Daoy (cell line): ENCODE measurements around the gene SPACDR. TPM values are rescaled to one million over a fixed set of nuclear protein-coding genes. Genes with fewer than 3 reads are reported as not detected.
"Not testable (repeated sequence)": the region's sequence is repeated elsewhere in the genome, so short reads cannot be mapped to it uniquely, and the experiment has no call there.

ENCODE experiments used
- DNase-seq: peaks from one replicate; pipeline ENCODE4 v3.0.0-alpha.2; 2015; ENCODE audit warnings: low read depth
- total RNA-seq: library from RNA; depleted of rRNA; stranded (reverse); fragments of >200 nt; shearing (Covaris generic); gene quantifications from 2 replicates; pipeline ENCODE4 v1.2.3, GENCODE V29; 2014

The SPACDR gene
- total RNA-seq, 1 experiment from 2014 or later = not detected

DNA sequence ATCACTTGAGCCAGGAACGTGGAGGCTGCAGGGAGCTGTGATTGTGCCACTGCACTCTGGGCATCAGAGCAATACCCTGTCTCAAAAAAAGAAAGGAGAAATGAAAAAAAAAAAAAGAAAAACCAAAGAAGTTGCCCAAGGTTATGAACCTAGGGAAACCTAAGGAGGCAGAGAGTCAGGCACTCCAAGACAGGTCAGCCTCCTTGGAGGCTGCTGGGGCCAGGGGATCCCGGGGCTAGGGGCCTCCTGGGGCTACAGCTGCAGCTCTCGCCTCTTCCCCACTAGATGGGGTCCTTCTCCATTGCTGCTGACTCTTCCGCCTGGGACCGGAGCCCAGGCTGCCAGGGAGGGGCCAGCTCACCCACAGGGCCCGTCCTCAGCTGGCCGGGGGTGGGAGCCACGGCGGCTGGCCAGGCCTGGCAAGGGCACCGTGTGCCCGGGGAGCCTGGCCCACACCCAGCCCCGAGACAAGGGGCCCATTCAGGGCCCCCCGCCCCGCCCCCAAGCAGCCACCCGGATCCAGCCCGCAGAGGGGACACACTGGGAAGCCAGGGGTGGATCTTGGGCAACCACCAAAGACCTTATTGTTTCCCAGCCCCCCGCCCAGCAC, 1.7 kb upstream of the SPACDR start:
- peak; percentile 91 for DNase-seq

DNA sequence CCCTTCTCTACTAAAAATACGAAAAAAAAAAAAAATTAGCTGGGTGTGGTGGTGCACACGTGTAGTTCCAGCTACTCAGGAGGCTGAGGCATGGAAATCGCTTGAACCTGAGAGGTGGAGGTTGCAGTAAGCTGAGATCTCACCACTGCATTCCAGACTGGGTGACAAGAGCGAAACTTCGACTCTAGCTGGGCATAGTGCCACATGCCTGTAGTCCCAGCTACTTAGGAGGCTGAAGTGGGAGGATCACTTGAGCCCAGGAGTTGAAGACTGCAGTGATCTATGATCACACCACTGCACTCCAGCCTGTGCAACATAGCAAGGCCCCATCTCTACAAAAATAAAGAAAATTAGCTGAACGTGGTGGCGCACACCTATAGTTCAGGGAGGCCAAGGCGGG, 1.2 kb upstream of the SPACDR start:
- DNase-seq = no peak

DNA sequence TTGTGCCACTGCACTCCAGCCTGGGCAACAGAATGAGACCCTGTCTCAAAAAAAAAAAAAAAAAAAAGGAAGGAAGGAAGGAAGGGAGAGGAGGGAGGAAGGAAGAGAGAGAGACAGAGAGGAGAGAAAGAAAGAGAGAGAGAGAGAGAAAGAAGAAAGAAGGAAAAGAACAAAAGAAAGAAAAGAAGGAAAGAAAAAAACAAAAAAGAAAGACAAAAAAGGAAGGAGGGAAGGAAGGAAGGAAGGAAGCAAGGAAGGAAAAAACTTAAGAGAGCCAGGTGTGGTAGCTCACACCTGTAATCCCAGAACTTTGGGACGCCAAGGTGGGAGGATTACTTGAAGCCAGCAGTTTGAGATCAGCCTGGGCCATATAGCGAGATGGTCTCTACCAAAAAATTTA, 731 bp upstream of the SPACDR start:
- DNase-seq = no peak

DNA sequence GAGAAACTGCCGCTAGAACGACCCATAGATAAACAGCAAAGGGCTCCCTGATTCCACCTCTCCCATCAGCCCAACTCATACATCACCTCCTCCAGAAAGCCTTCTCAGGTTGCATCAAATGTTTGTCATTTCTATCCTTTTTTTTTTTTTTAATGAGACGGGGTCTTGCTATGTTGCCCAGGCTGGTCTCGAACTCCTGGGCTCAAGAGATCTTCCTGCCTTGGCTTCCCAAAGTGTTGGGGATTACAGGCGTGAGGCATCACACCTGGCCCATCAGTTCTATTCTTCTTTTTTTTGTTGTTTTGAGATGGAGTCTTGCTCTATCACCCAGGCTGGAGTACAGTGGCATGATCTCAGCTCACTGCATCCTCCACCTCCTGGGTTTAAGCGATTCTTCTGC, 7.0 kb downstream of the SPACDR start:
- DNase-seq = no peak

DNA sequence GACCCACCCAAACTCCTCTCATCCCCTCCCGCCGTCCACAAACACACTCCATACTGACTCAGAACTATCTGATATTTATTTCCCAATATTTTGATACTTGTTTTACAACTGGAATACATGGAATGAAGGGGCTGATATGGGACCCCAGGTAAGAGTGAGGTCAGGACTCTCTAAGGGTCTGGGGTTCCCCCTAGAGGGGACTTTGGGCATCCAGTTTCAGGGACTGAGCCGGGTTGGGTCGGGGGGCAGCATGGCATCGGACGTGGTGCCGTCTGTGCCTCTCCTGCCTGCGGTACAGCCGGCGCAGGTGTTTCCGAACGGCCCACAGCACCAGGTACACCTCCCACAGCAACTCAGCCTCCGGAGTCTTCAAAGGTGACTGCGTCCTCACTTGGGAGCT, 7.5 kb downstream of the SPACDR start:
- no peak for DNase-seq

DNA sequence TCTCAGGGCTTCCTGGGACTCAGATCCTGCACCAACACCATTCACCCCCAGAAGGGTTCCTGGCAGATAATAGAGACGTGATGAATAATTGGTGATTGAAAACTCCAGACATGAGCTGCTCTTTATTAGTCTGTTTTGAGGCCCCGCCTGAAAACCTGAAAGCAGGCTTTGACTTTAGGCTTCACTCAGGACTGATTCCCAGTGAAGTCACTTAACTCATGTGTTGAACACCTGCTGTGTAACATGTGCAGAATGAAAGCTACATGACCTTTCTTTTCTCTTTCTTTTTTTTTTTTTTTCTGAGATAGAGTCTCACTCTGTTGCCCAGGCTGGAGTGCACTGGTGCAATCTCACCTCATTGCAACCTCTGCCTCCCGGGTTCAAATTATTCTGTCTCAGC, 8.9 kb downstream of the SPACDR start:
- no peak for DNase-seq

DNA sequence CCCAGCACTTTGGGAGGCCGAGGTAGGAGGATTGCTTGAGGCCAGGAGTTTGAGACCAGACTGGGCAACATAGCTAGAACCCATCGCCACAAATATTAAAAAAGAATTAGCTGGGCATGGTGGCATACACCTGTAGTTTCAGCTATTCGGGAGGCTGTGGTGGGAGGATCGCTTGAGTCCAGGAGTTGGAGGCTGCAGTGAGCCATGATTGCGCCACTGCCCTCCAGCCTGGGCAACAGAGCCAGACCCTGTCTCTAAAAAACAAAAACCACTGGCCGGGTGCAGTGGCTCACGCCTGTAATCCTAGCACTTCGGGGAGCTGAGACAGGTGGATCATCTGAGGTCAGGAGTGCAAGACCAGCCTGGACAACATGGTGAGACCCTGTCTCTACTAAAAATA, 10.2 kb downstream of the SPACDR start:
- not testable (repeated sequence) for DNase-seq

DNA sequence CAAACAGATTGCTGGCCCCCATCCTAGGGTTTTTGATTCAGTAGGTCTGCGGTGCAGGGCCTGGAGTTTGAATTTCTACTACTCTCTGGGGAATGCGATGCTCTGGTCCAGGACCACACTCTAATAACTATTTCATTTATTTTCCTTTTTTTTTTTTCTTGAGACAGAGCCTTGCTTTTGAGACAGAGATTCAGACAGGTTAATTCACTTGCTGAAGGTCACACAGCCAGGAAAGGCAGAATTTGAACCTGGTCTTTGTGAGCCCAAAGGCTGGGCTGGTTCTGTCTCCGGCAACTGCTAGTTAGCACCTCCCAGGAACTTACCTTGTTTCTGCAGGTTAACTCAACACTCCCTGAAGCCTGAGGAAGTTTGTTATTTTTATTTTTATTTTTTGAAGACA, 11.5 kb downstream of the SPACDR start:
- no peak for DNase-seq

DNA sequence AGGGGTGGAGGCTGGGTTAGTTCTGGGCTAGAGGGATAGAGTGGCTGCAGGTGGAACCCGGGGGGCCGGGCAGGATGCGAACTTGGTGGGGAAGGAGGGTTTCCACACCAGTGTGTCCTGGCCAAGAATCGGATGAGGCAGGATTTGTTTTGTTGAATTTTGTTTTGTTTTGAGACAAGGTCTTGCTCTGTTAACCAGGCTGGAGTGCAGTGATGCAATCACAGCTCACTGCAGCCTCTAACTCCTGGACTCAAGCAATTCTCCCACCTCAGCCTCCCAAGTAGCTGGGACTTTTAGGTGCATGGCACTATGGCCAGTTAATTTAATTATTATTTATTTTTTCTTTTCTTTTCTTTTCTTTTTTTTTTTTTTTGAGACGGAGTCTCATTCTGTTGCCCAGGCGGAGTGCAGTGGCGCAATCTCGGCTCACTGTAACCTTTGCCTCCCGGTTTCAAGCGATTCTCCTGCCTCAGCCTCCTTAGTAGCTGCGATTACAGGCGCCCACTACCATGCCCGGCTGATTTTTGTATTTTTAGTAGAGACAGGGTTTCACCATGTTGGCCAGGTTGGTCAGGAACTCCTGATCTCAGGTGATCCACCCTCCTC, 14.8 kb downstream of the SPACDR start:
- DNase-seq = no peak

DNA sequence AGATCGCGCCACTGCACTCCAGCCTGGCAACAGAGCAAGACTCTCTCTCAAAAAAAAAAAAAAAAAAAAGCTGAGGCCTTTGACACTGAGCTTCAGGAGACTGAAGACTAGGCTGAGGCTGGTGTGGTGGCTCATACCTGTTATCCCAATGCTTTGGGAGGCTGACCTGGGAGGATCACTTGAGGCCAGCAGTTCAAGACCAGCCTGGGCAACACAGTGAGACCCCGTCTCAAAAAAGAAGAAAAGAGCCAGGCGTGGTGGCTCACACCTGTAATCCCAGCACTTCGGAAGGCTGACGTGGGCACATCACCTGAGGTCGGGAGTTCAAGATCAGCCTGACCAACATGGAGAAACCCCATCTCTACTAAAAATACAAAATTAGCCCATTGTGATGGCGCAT, 16.7 kb downstream of the SPACDR start:
- DNase-seq = not testable (repeated sequence)

DNA sequence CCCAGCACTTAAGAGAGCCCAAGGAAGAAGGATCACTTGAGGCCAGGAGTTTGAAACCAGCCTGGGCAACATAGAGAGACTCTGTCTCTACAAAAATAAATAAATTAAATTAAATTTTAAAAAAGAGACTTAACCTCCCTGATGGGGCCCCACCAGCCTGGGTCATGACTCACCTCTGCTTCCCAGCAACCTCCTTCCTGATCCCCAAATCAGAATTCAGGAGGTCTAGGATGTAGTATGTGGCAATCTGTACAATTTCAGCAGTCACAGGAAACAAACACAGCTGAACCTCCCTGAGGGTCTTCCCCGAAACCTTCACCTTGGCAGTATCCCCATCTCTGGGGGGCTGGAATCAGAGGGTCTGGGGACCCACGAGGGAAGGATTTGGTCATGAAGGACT, 18.0 kb downstream of the SPACDR start:
- no peak for DNase-seq

DNA sequence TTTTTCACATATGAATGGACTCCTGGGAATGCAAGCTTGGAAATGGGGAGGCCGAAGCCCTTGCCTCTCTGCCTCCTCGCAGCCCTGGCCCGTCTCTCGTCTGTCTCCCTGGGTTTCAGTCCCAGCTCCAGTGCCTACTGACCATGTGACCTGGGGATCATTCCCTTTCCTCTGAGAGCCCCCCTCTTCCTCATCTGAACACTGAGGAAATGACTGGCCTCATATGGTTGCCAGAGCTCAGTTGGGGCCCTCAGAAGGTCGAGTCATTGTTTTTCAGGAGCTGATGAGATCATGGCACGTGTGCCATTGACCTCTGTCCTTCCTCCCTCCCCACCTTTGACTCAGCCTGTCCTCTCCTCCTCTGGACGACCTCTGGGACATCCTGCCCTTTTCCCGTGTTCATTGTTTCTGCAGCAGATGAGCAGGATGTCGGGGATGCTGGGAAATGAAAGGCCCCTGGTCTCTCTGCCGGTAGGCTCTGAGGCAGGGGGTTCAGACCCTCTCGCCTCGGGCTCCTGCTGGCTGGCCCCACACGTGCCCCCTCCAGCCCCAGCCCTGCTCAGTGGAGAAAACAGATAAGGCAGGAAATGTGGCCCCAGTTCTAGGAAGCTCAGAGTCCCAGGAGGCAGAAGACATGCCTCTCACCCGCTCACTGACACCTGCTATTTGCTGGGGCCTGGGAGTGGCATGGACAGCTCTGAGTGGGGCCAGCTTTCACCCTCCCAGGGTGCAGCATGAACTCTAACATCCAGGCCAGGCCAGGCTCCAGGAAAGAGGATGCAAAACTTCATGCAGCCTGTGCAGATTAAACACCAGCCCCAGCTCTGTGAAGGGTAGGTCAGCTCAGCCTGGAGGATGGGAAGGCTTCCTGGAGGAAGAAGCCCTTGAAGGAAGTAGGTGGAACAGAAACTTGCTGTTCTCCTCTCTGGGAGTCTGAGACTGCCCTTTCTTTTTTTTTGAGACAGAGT, 19.5 kb downstream of the SPACDR start:
- peak; percentile 90 for DNase-seq

DNA sequence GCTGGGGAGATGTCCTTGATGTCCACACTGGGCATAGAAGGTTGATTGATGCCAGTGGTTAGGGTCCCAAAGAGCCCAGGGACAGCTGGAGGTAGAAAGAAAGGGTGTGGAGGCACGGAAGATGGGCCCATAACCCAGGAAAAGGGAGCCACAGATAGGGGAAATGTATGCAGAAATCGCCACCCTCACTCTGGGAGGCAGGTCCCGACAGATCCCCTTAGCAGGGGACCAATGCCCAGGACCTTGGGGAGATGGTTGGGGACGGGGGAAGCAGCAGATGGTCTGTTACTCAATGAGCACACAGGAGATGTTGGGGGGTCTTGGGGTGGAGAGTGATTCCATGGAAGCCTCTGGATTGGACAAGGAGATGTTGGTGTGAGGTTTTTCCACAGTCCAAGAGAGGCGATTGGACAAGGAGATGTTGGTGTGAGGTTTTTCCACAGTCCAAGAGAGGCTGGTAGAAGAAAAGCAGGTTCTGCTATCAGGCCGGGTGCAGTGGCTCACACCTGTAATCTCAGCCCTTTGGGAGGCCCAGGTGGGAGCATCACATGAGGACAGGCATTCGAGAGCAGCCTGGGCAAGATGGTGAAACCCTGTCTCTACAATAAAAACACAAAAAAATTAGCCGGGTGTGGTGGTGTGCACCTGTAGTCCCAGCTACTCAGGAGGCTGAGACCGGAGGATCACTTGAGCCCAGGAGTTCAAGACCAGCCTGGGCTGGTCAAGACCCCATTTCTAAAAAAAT, 20.8 kb downstream of the SPACDR start:
- no peak for DNase-seq

DNA sequence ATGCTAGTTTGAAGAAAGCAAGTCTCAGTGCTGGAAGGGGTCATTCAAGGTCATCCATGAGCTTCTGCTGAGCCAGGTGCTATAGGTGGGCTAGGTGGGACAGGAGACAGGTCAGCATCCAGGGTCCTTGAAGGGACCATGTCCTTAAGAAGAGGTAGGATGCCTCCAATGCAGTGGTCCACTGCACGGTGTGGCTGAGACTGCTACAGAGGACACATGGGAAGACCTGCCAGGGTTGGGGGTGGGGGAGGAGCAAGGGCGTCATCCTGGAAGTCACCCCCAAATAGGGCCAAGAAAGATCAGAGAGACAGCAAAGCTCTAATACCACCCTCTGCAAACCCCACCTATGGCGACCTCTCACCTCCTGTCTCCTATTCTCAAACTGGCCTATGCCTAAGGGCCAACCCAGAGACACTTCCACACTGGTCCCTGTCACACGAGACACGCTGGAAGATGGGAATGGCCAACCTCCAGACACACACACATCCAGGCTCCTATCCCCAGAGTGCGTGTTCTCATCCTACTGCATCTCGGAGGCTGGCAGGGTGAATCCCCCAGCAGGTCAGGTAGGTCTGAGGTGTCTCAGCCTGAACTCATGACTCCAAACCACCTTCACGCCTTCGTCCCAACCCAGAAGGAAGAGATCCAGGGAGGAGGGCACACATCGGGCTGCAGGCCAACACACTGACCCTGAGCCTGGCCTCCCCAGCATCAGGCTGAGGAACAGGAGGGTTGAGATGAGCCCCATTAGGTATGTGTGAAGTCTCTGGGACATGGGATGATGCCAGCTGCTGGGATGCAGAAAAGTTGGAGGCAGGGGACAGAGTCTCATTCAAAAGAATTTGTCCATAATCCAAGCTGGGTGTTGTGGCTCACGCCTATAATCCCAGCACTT, 22.2 kb downstream of the SPACDR start:
- DNase-seq = no peak

DNA sequence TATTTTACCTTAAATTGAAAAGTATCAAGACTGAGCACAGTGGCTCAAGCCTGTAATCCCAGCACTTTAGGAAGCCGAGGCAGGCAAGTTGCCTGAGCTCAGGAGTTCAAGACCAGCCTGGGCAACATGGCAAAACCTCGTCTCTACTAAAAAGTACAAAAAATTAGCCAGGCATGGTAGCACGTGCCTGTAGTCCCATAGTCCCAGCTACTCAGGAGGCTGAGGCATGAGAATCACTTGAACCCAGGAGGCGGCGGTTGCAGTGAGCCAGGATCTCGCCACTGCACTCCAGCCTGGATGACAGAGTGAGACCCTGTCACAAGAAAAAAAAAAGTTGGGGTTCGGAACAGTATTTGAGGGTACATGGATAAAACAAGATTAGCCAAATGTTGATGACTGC, 24.8 kb downstream of the SPACDR start:
- not testable (repeated sequence) for DNase-seq

DNA sequence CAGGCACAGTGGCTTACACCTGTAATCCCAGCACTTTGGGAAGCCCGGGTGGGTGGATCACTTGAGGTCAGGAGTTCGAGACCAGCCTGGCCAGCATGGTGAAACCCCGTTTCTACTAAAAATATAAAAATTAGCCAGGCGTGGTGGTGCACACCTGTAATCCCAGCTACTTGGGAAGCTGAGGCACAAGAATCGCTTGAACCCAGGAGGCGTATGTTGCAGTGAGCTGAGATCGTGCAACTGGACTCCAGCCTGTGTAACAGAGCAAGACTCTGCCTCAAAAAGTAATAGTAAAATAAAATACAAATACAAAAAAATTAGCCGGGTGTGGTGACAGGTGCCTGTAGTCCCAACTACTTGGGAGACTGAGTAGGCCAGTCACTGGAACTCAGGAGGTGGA, 25.3 kb downstream of the SPACDR start:
- DNase-seq = not testable (repeated sequence)

DNA sequence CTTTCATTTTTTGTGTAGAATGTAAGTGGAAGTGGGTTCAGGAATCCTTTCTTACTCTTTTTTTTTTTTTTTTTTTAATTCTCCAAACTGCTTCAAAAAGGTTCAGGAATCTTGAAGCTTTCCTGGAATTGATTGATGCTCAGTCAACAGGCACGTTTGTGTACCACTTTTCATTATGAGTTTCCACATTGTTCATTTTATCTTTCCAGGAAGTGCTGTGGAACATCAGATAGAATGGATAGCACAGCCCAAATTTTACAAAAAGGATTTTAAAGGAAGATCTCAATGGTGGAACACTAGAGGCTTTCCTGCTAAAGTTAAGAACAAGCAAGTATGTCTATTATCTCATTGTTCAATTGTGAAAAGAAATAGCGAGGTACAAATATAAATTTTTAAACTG, 25.9 kb downstream of the SPACDR start:
- DNase-seq = no peak

DNA sequence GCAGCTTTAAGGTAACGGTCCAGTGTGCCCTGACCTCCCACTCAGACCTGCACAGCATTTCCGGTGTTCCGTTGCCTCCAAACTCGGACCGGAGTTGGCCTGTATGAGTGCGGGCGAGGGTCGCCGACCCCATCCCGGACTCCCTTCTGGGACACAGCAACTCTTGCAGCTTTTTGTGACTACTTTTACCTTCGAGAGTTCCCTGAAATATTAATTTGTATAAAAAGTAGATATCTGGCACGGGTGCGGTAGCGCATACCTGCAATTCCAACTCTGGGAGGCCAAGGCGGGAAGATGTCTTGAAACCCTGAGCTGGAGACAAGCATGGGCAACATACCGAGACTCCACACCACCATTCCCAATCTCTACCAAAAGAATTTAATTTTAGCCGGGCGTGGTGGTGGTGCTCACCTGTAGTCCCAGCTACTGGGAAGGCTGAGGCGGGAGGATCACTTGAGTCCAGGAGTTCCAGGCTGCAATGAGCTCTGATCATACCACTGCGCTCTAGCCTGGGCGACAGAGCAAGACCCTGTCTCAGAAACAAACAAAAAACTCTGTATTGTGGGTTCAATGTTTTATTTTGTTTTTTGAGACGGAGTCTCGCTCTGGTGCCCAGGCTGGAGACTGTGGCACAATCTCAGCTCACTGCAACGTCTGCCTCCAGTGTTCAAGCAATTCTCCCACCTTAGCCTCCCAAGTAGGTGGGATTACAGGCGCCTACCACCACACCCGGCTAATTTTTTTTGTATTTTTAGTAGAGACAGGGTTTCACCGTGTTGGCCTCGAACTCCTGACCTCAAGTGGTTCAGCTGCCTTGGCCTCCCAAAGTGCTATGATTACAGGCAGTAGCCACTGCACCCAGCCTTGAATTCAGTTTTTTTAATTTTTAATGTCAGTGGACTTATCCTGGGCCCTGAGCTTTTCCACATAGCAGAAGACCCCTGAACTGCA, 26.6 kb downstream of the SPACDR start:
- DNase-seq = no peak

DNA sequence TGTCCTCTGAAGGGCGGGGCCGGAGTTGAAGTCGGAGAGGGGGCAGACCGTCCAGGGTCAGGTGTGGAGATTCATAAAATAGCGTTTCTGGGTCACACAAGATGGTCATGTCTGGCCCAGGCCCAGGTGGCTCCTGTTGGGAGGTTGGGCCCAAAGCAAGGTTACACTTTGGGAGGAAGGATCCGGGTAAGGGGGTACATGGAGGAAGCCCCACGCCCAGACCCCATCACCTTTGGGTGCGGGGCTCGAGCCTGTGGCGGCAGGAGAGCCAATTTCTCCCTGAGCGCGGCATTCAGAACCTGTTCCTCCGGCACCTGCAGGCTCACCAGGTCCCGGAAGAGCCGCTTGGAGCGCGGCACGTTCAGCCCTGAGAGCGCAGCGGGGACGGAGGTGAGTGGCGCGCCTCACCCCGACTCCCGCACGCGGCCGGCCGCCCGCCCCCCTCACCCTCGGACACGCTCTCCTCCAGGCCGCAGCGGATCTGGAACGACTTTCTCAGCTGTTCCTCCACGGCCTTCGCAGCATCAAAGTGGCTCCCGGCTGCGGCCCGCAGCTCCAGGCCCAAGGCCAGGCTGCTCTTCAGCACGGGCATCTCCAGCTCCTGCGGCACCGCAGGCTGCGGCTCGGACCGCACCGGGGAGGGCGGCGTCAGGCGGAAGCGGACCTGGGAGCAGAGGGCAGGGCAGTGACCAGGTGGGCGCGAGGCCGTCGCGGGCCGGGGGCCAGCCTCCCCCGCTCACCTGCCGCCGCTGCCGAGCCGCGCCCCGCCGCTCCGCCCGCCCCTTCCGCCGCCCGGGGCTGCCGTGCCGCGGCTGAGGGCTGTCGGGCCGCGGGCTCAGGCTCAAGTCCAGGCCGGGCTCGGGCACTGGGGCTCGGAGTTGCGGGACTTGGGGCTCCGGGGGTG, 28.4 kb downstream of the SPACDR start:
- peak; percentile 70 for DNase-seq
